ENCODE results near the gene UPF1.

The UPF1 gene

GRCh38 chr19:18840288-18841267 is 8.8 kb downstream of the UPF1 start:
- no peak for DNase-seq

- DNase-seq: no peak
These were observed 9.6 kb downstream of the UPF1 start for GRCh38 chr19:18841400-18841799.

DNA sequence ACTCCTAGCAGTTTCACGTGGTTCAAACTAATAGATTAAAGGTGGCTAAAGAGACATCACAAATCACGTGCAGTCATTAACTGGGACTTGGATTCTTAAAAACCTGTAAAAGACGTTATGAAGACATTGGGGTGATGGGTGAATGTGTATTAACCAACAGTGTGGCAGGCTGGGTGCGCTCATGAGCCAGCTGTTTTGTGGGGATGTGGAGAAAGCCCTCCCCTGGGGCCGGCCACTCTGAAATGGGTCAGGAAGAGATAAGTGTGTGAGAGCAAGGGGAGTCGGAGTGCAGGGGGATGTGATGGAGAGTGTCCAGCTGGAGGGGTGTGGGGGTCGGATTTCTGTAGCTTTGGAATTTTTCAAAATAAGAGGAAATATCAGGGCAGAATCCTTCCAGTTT is 10.4 kb downstream of the UPF1 start:
- DNase-seq: no peak

- no peak for DNase-seq
These were observed 12.2 kb downstream of the UPF1 start for GRCh38 chr19:18843960-18844359.

DNA sequence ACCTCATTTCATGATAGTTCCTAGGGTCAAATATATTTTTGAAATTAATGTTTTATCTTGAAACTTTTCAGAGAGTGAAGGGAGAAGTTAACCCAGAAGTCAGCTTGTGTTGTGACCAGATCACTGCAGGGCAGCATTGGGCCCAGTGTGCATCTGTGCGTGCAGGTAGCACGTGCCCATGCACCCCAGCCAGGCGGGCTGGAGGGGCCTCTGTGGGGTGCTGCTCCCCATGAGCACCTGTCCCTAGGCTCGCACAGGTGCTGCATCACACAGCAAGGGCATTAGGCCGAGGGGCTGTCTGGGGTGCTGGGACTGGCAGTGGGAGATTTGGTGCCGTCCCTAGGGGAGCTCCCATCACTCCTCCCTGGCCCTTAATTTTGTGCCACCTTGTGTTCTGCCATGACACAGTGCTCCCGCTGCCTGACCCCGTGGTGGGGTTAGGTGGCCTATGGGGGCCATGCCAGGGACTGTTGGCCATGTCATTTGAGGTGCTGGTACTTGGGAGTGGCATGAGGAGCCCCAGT is 13.1 kb downstream of the UPF1 start:
- no peak for DNase-seq

GRCh38 chr19:18845961-18846360 is 14.2 kb downstream of the UPF1 start:
- DNase-seq: no peak

- DNase-seq: peak; percentile 86
These were observed 15.2 kb downstream of the UPF1 start for GRCh38 chr19:18846862-18847548.

- DNase-seq: no peak
These were observed 16.0 kb downstream of the UPF1 start for GRCh38 chr19:18847549-18848463.

DNA sequence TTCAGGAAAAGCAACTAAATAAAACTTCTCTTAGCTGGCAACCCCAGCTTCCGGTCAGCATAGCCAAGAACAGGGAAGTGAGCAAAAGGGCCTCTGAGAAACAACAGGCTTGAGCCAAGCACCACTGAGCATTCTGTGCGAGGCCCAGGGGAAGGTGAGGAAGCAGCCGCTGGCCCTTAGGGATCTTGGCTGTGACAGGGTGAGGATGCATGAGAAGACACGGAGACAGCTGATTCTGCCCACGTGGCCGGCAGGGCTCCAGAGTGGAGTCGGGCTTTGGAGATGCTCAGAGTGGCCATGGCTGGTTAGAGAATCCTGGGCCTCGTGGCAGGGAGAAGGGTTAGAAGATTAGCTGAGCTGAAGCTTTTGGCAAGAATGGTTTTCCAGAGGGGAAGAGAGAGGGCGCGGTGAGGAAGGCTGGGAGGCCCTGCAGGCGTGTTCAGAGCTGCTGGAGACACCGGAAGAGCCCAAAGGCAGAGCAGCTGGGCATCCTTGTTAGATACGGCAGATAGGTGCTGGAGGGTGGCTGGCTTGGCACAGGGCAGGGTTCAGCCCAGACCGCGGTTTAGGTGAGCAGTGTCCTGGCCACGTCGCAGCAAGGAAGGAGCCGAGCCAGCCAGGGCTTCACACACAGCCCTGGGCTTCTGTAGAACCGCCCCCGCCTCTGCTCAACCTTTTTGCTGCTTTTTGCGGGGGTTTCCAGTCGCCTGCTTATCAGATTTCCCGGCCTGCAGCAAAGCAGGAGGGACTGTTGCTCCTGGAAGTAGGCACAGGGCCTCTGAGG is 17.3 kb downstream of the UPF1 start:
- DNase-seq: peak; percentile 79

- DNase-seq: no peak
These were observed 18.2 kb downstream of the UPF1 start for GRCh38 chr19:18849838-18850400.

GRCh38 chr19:18850471-18851375 is 19.0 kb downstream of the UPF1 start:
- no peak for DNase-seq

DNA sequence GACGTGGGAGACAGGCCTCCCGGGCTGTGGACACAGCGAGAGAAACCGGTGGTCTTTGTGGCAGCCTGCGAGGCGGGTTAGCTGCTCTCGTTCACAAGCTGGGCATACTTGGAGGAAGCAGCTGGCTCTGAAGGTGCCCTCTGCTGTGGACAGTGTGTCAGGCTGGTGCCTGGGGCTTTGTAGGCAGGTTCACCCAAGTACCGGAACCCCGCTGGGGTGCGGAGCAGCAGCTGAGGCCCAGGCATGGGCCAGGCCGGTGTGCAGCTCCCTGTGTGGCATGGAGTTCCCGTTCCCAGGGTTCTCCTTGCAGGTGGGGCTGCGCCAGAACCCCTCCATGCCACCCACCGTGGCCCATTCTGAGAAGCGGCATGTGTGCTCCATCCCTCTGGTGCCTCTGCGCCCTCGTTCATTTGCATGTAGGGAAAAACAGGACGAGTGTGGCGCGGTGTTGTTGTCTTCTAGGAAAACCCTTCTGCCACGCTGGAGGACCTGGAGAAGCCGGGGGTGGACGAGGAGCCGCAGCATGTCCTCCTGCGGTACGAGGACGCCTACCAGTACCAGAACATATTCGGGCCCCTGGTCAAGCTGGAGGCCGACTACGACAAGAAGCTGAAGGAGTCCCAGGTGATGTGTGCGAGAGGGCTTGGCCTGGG is 20.0 kb downstream of the UPF1 start:
- DNase-seq: no peak

DNA sequence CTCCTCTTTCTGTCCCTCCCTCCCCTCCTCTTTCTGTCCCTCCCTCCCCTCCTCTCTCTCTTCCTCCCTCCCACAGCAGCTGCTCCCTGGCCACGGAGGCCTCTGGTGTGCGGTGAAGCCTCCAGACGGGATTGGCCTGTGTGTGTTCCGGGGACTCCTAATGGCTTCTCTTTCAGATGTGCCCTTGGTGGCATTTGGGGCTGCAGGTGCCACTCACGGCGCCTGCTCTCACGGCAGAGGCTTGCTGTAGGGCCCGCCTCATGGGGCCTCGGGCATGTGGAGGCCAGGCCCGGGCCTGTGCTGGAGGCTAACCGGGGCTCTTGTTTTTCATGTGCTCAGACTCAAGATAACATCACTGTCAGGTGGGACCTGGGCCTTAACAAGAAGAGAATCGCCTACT is 20.9 kb downstream of the UPF1 start:
- no peak for DNase-seq

DNA sequence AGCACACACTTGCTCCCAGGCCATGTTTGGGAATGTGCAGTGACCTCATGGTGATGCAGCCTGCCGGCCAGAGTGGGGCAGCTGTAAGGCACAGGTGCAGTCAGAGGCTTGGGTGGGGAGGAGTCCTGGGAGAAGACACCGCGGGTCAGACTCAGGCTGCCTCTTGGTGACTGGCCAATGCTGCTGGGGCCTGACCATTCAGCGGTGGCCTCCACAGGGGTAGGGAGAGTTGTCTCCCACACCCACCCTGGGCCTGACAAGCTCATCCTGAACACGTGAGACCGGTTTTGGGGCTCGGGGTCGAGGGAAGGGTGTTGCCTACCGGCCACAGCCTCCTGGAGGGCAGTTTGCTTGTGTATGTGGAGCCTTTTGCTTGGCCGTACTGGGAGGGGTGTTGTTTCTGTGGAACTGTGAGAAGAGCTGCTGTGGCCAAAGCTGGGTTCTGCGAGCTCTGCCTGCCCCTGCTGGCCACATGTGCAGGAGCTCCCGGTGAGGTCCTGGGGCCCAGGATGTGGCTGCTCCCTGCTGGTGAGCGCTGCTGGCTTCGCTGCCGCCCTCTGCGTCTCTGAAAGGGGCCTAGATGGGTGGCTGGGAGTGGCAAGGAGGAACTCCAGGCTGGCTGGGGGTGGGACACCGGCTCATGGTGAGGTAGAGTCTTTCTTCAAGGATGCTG is 22.1 kb downstream of the UPF1 start:
- no peak for DNase-seq

GRCh38 chr19:18854982-18855381 is 23.2 kb downstream of the UPF1 start:
- DNase-seq: no peak

GRCh38 chr19:18855647-18856384 is 24.1 kb downstream of the UPF1 start:
- no peak for DNase-seq

GRCh38 chr19:18856385-18857126 is 24.8 kb downstream of the UPF1 start:
- DNase-seq: no peak

GRCh38 chr19:18857223-18857622 is 25.5 kb downstream of the UPF1 start:
- no peak for DNase-seq

All from right hindlimb (tissue), 1 donor.